Endothelial cell of umbilical vein (primary cell): Measurements from ENCODE around the gene TBC1D14. TPM values are rescaled to one million over a fixed set of nuclear protein-coding genes. Genes with fewer than 3 reads are reported as not detected.

Experiments
- BruUV-seq: library from RNA; stranded (reverse); fragments of 400-500 nt; replicated peaks from 2 replicates; lab custom pipeline; 2021; lab: Mats Ljungman, UMichigan
- CTCF ChIA-PET: fragments of 300-600, 350-600 bp; sonication (Branson Sonifier 250); formaldehyde crosslinking; loops from one replicate; lab custom pipeline; 2021; ENCODE audit warnings: antibody characterized with exemption, inconsistent platforms; lab: Charles Lee
- POLR2A ChIA-PET: fragments of 300-600, 350-600 bp; sonication (Branson Sonifier 250); formaldehyde crosslinking; loops from one replicate; lab custom pipeline; 2021; ENCODE audit warnings: antibody characterized with exemption, inconsistent platforms; lab: Charles Lee
- DNase-seq: peaks from one replicate; pipeline ENCODE4 v3.0.0-alpha.2; 2011; ENCODE audit warnings: low read depth, low spot score
- FAIRE-seq: peaks from 2 replicates; lab custom pipeline; 2011; peaks lifted over from hg19 to GRCh38; lab: Jason Lieb, UNC
- H2AFZ ChIP-seq: 2 replicates; pipeline ENCODE4 v1.6.0; 2012; ENCODE audit warnings: low read depth, low read length, control low read depth, inconsistent platforms
- H3K27ac ChIP-seq: 2 replicates; pipeline ENCODE4 v1.5.1; 2011; ENCODE audit warnings: low read depth, mild to moderate bottlenecking, control low read depth, low read length, moderate library complexity; ENCODE audit not compliant: insufficient read depth
- H3K27me3 ChIP-seq, 2 experiments: 2 replicates each; pipeline versions ENCODE4 v1.6.0 to v1.6.1; 2011; ENCODE audit warnings: low read length in 2 of 2, mixed read lengths in 1 of 2; ENCODE audit not compliant: control insufficient read depth in 2 of 2, insufficient read depth in 2 of 2
- H3K36me3 ChIP-seq, 2 experiments: 2 replicates in 1 of 2; 3 replicates in 1 of 2; pipeline ENCODE4 v1.5.1; 2011; ENCODE audit warnings: low read length in 2 of 2, mild to moderate bottlenecking in 1 of 2, moderate library complexity in 1 of 2; ENCODE audit not compliant: control insufficient read depth in 2 of 2, insufficient read depth in 2 of 2; ENCODE audit errors: extremely low read depth in 1 of 2
- H3K4me1 ChIP-seq: 3 replicates; pipeline ENCODE4 v1.5.1; 2011; ENCODE audit warnings: mild to moderate bottlenecking, low read length; ENCODE audit not compliant: control insufficient read depth, insufficient read depth; ENCODE audit errors: extremely low read depth
- H3K4me2 ChIP-seq: 2 replicates; pipeline ENCODE4 v1.6.1; 2011; ENCODE audit warnings: low read length, control low read depth, mixed read lengths; ENCODE audit not compliant: insufficient read depth
- H3K4me3 ChIP-seq, 3 experiments: fragments of 200-600 bp in 1 of 3; sonication (generic), shearing (Covaris generic) in 1 of 3; replicated peaks in 1 of 3; 2 replicates each; pipeline ENCODE4 v1.5.1; 2011 to 2016; ENCODE audit warnings: control low read depth in 3 of 3, low read length in 3 of 3, mild to moderate bottlenecking in 2 of 3, inconsistent platforms in 1 of 3, low read depth in 1 of 3, moderate library complexity in 1 of 3; ENCODE audit not compliant: insufficient read depth in 1 of 3
- H3K79me2 ChIP-seq: 2 replicates; pipeline ENCODE4 v1.6.0; 2012; ENCODE audit warnings: low read length, inconsistent platforms; ENCODE audit not compliant: control insufficient read depth, insufficient read depth
- H3K9ac ChIP-seq: replicated peaks from 2 replicates; pipeline ENCODE3; 2011; ENCODE audit warnings: low read length, control low read depth; ENCODE audit not compliant: insufficient read depth; ENCODE audit errors: extremely low read depth
- H3K9me1 ChIP-seq: replicated peaks from 3 replicates; pipeline ENCODE4 v1.6.0; 2011; ENCODE audit warnings: mild to moderate bottlenecking, low read length; ENCODE audit not compliant: control insufficient read depth, insufficient read depth; ENCODE audit errors: extremely low read depth
- H3K9me3 ChIP-seq: replicated peaks from 2 replicates; pipeline ENCODE4 v1.5.1; 2012; ENCODE audit warnings: low read length, inconsistent platforms; ENCODE audit not compliant: control insufficient read depth, insufficient read depth
- H4K20me1 ChIP-seq: replicated peaks from 2 replicates; pipeline ENCODE3; 2011; ENCODE audit warnings: mild to moderate bottlenecking, low read length; ENCODE audit not compliant: control insufficient read depth, insufficient read depth; ENCODE audit errors: extremely low read depth
- CTCF ChIP-seq, 2 donors: IDR thresholded peaks; 1 replicate in 1 of 2; 2 replicates in 1 of 2; pipeline ENCODE4 v1.5.1; 2011; ENCODE audit warnings: low read length in 2 of 2, mild to moderate bottlenecking in 2 of 2, moderate library complexity in 2 of 2, control low read depth in 1 of 2, inconsistent platforms in 1 of 2, low read depth in 1 of 2; ENCODE audit not compliant: insufficient read depth in 1 of 2; ENCODE audit errors: extremely low read depth in 1 of 2
- FOS ChIP-seq: IDR thresholded peaks from 2 replicates; pipeline ENCODE4 v1.6.1; 2011; ENCODE audit warnings: mild to moderate bottlenecking, low read length, moderate library complexity, borderline replicate concordance; ENCODE audit not compliant: insufficient read depth
- JUN ChIP-seq: IDR thresholded peaks from 2 replicates; pipeline ENCODE4 v1.6.1; 2011; ENCODE audit warnings: borderline replicate concordance, low read depth; ENCODE audit not compliant: insufficient read length, insufficient read depth
- dilution Hi-C: fragments of 300-500 bp; cut with MboI; formaldehyde crosslinking; loops from one replicate; pipeline ENCODE4 v1.15.0; 2019; ENCODE audit warnings: low sequenced_read_pairs; ENCODE audit not compliant: extremely low pct_ligation_motif_present
- intact Hi-C: fragments of 100-400 bp; cut with micrococcal nuclease; formaldehyde crosslinking; loops from one replicate; pipeline ENCODE4 v1.10.0; 2022
- polyA plus RNA-seq, 4 experiments: library from polyadenylated mRNA; depleted of rRNA in 3 of 4; stranded (reverse) in 3 of 4; unstranded in 1 of 4; fragments of >200 nt; gene quantifications; 2 replicates each; pipeline versions ENCODE4 v1.2.1 to v1.2.3, GENCODE V29; 2011 to 2012; ENCODE audit warnings: missing spikeins in 1 of 4
- total RNA-seq: library from RNA; stranded (reverse); gene quantifications from 2 replicates; pipeline ENCODE4 v1.2.3, GENCODE V29; 2021
- TF ChIP-seq, protein P1 (sequence below): IDR thresholded peaks from 2 replicates; pipeline ENCODE4 v1.6.1; 2011; ENCODE audit not compliant: insufficient read depth, insufficient read length

Gene TBC1D14
- total and polyA plus RNA-seq, 2 donors (not counting 3 experiments of a cell fraction or from before 2014, with no cell fraction given): 23.7 to 24.8 TPM

DNA sequence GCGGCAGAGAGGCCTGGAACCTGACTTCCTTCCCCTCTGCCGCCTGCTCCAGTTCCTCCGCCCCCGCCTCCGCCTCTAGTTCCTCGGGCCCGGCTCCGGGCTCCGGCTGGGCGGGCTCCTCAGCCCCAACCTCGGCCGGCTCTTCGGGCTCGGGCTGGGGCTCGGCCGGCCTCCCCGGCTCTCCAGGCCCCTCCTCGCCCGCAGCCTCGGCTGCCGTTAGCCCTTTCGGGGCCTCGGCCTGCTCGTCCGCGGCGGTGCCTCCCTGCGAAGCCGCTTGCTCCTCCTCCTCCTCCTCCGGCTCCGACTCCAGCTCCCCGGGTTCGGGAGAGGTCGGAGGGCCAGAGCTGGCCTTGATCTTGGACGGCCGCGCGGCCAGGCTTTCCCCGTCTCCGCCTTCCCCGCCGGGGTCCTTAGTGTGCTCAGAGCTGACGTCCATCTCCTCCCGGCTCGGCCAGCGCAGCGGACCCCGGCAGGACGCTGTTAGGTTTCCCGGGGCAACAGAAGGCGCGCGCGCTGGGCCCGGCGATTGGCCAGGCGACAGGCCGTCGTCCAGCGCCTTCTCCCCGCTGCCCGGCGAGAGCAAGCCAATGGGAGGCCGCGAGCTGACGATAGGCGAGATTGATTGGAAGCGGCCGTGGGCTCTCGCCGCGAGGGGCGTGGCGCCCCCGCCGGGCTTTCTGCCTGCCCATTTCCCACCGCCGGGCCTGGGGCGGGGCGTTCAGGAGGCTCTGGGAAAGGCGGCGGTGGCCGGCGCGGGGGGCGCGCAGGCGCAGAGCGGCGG lies 133.1 kb downstream of the TBC1D14 start:
- POLR2A ChIA-PET: interaction anchor here (0.8 to 1.3 kb wide), 4 partner anchors 12 to 56 kb away, joined by 3 to 10 read pairs (median 3); partner anchors contain the start of gene GRPEL1
- intact Hi-C loops: loop anchor here (1.0 to 10.0 kb wide), 6 partner anchors 13 to 258 kb away; partner anchors contain the start of genes GRPEL1, KIAA0232 and TBC1D14
- FAIRE-seq: peak; percentile 96

More for the DNA sequence above, 133.1 kb downstream of the TBC1D14 start:
- Histone ChIP-seq H3K4me2 (peak overlapping the region; percentile 68), H3K27ac (peak overlapping the region; percentile 65), H2AFZ (peak overlapping the region; percentile 96), H3K27me3 (no peaks in the 10 kb centered on the region), H4K20me1 (no peaks in the 10 kb centered on the region), H3K9ac (peak overlapping the region; percentile 72), H3K79me2 (peaks cover 40% of the 10 kb centered on the region), H3K4me3 (peak overlapping the region; percentile 51 to 65 (median 58)), H3K4me1 (peaks cover 17% of the 10 kb centered on the region), H3K9me3 (no peaks in the 10 kb centered on the region), H3K36me3 (no peaks in the 10 kb centered on the region), H3K9me1 (no peaks in the 10 kb centered on the region)
- no peak for TF ChIP-seq FOS
- TF ChIP-seq, protein P1, sequence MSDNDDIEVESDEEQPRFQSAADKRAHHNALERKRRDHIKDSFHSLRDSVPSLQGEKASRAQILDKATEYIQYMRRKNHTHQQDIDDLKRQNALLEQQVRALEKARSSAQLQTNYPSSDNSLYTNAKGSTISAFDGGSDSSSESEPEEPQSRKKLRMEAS: peak; percentile 6
- TF ChIP-seq CTCF (IDR thresholded peaks at IDR 0.05; ENCODE audit: extremely low read depth in 1 of 2, insufficient read depth in 1 of 2, low read depth in 1 of 2, low read length in 2 of 2): peak in 1 of 2 donors; percentile 32
- no peak for TF ChIP-seq JUN
- BruUV-seq: no TSS peak
- CTCF ChIA-PET: interaction anchor here (0.6 to 4.6 kb wide), 15 partner anchors 7 to 137 kb away, joined by 3 to 41 read pairs (median 5); partner anchors contain the start of gene GRPEL1
- dilution Hi-C loops: no loop called here
- peak; percentile 98 for DNase-seq
